Lower lobe of right lung (tissue), 2 donors: ENCODE results near the gene SIL1. TPM values are rescaled to one million over a fixed set of nuclear protein-coding genes. Genes with fewer than 3 reads are reported as not detected.
"Not testable (repeated sequence)": the region's sequence is repeated elsewhere in the genome, so short reads cannot be mapped to it uniquely, and the experiment has no call there.

Experiments
- ATAC-seq, 2 donors: fragments of 200-7000 bp; cut with Tn5 transposase; one replicate each; pipeline ENCODE4 v1.9.1; 2020 to 2022; ENCODE audit warnings: mild to moderate bottlenecking in 2 of 2, moderate library complexity in 2 of 2
- DNase-seq: peaks from one replicate; pipeline ENCODE4 v3.0.0-alpha.2; 2020
- H3K27ac ChIP-seq: fragments of 200-600 bp; one replicate; pipeline ENCODE4 v1.8.0; 2022
- H3K27me3 ChIP-seq: fragments of 200-600 bp; one replicate; pipeline ENCODE4 v1.8.0; 2022; ENCODE audit warnings: low read depth
- H3K36me3 ChIP-seq: fragments of 200-600 bp; one replicate; pipeline ENCODE4 v1.8.0; 2022; ENCODE audit warnings: mild to moderate bottlenecking
- H3K4me1 ChIP-seq: fragments of 200-600 bp; one replicate; pipeline ENCODE4 v1.8.0; 2022
- H3K4me3 ChIP-seq: fragments of 200-600 bp; one replicate; pipeline ENCODE4 v1.8.0; 2022; ENCODE audit warnings: mild to moderate bottlenecking
- H3K9me3 ChIP-seq: fragments of 200-600 bp; one replicate; pipeline ENCODE4 v1.8.0; 2022
- CTCF ChIP-seq: fragments of 200-600 bp; IDR thresholded peaks from one replicate; pipeline ENCODE4 v1.8.0; 2022; ENCODE audit warnings: antibody characterized with exemption, mild to moderate bottlenecking
- intact Hi-C: fragments of 100-400 bp; cut with DNase I; formaldehyde crosslinking; loops from one replicate; pipeline ENCODE4 v1.11.0; 2022
- total RNA-seq: library from RNA; stranded (reverse); fragmentation: NEBNext Ultra II Directional; extraction: Animal tissue kit (Norgen Biotek cat#: 25700); gene quantifications from one replicate; pipeline ENCODE4 v1.2.1, GENCODE V29; 2021
- donor health status: DM: no; HTN: yes; CAD: no; lungs with severe emphysema.

SIL1 gene
- total RNA-seq, 1 donor from 2014 or later, result 40.6 TPM

- intact Hi-C loops, result no loop called here
- ATAC-seq (no peak), DNase-seq (no peak)
- no peak overlapping the region for H3K27ac ChIP-seq
- no peak for TF ChIP-seq CTCF
- no peaks in the 10 kb centered on the region for H3K27me3 ChIP-seq
- peaks cover 38% of the 10 kb centered on the region for H3K36me3 ChIP-seq
- no peak overlapping the region for H3K4me3 ChIP-seq
- no peaks in the 10 kb centered on the region for H3K9me3 ChIP-seq
- H3K4me1 ChIP-seq, result no peaks in the 10 kb centered on the region
Measured at GRCh38 chr5:139116100-139116655, 82.0 kb downstream of the SIL1 start.

GRCh38 chr5:139113892-139114291 lies 84.3 kb downstream of the SIL1 start:
- intact Hi-C loops, result no loop called here
- Histone ChIP-seq H3K27ac (no peak overlapping the region), H3K4me1 (no peaks in the 10 kb centered on the region), H3K27me3 (no peaks in the 10 kb centered on the region), H3K9me3 (no peaks in the 10 kb centered on the region), H3K4me3 (no peak overlapping the region), H3K36me3 (peaks cover 16% of the 10 kb centered on the region)
- DNase-seq (no peak), ATAC-seq (no peak)
- no peak for TF ChIP-seq CTCF

GRCh38 chr5:139112362-139112761 lies 85.8 kb downstream of the SIL1 start:
- H3K9me3 ChIP-seq, H3K4me1 ChIP-seq, intact Hi-C loops, ATAC-seq, H3K27ac ChIP-seq, H3K36me3 ChIP-seq, H3K4me3 ChIP-seq, DNase-seq, H3K27me3 ChIP-seq: not testable (repeated sequence)

GRCh38 chr5:139110526-139111168 lies 87.5 kb downstream of the SIL1 start:
- ATAC-seq, result no peak
- no peak for TF ChIP-seq CTCF
- no peaks in the 10 kb centered on the region for H3K9me3 ChIP-seq
- peaks cover 3% of the 10 kb centered on the region for H3K4me1 ChIP-seq
- intact Hi-C loops, result no loop called here
- H3K27ac ChIP-seq, result no peak overlapping the region
- DNase-seq, result no peak
- no peaks in the 10 kb centered on the region for H3K36me3 ChIP-seq
- no peak overlapping the region for H3K4me3 ChIP-seq
- no peaks in the 10 kb centered on the region for H3K27me3 ChIP-seq

- intact Hi-C loops, result no loop called here
- H3K9me3 ChIP-seq, result no peaks in the 10 kb centered on the region
- DNase-seq (no peak), ATAC-seq (no peak)
- no peak overlapping the region for H3K4me3 ChIP-seq
- peaks cover 10% of the 10 kb centered on the region for H3K4me1 ChIP-seq
- H3K27ac ChIP-seq, result no peak overlapping the region
- TF ChIP-seq CTCF, result no peak
- H3K36me3 ChIP-seq, result no peaks in the 10 kb centered on the region
- no peaks in the 10 kb centered on the region for H3K27me3 ChIP-seq
Measured at GRCh38 chr5:139108063-139108824, 89.9 kb downstream of the SIL1 start.

DNA sequence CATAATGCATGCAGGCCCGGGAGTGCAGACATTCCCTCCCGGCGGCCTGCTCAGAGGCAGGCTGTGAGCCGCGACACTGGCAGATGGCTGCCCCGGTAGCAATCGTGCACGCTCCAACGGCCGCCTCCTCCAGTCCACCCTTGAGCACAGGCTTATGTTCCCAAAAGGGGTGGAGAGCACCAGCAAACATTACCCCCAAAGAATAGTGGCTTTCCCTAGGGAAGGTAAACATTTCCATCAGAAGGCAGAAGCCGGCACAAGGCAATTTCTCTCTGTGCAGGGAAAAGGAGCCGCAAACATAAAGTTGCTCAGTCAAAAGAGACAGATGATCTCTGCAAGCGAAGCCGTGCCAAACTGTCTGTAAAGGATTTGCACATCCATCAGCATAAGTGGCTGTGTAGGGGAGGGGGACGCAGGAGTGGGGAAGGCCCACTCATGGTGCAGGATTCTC lies 92.5 kb downstream of the SIL1 start:
- intact Hi-C loops, result no loop called here
- no peak for TF ChIP-seq CTCF
- ATAC-seq (no peak), DNase-seq (no peak)
- no peaks in the 10 kb centered on the region for H3K36me3 ChIP-seq
- no peaks in the 10 kb centered on the region for H3K27me3 ChIP-seq
- H3K4me3 ChIP-seq, result peak overlapping the region; percentile 8
- no peaks in the 10 kb centered on the region for H3K9me3 ChIP-seq
- peaks cover 10% of the 10 kb centered on the region for H3K4me1 ChIP-seq
- H3K27ac ChIP-seq, result no peak overlapping the region
